ENCODE results near the gene ITM2C.

The ITM2C gene

DNA sequence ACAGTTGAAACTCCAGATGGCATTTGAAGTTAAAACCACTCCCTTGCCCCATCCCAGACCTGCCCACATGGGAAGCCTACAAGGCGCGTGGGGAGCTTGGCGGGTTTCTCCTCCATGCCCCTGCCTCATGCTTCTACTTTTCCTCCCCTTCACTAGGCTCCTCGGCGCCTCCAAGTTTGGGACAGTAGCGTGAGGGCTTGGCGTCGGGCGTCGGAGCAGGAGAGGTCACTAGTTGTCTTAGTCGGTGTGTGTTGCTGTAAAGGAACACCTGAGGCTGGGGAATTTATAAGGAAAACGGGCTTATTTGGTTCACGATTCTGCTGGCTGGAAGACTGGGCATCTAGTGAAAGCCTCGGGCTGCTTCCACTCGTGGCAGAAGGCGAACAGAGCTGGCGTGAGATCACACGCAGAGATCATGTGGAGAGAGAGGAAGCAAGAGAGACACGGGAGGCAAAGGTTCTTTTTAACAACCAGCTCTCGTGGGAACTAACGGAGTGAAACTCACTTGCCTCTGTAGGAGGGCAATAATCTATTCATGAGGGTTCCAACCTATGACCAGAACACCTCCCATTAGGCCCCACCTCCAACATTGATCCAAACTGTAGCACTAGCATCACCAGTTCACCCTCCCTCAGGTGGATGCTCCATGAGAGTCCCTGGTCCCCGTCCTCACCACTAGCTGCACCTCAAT is 25.3 kb downstream of the ITM2C start:
- no peaks in the 10 kb centered on the region for H3K27me3 ChIP-seq (ENCODE audit: insufficient read depth, poor library complexity, severe bottlenecking)
- TF ChIP-seq, protein P1, sequence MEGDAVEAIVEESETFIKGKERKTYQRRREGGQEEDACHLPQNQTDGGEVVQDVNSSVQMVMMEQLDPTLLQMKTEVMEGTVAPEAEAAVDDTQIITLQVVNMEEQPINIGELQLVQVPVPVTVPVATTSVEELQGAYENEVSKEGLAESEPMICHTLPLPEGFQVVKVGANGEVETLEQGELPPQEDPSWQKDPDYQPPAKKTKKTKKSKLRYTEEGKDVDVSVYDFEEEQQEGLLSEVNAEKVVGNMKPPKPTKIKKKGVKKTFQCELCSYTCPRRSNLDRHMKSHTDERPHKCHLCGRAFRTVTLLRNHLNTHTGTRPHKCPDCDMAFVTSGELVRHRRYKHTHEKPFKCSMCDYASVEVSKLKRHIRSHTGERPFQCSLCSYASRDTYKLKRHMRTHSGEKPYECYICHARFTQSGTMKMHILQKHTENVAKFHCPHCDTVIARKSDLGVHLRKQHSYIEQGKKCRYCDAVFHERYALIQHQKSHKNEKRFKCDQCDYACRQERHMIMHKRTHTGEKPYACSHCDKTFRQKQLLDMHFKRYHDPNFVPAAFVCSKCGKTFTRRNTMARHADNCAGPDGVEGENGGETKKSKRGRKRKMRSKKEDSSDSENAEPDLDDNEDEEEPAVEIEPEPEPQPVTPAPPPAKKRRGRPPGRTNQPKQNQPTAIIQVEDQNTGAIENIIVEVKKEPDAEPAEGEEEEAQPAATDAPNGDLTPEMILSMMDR (IDR thresholded peaks at IDR 0.05; ENCODE audit: insufficient read depth, low read length) = no peak
- no peak for TF ChIP-seq GABPA (IDR thresholded peaks at IDR 0.05; ENCODE audit: low read depth)
- no peak overlapping the region for H3K27ac ChIP-seq (replicated peaks)
- no peak overlapping the region for H3K4me3 ChIP-seq (replicated peaks; ENCODE audit: insufficient read depth, low read length)
- DNase-seq (ENCODE audit: low read depth in 1 of 2, low spot score in 1 of 2) = no peak

DNA sequence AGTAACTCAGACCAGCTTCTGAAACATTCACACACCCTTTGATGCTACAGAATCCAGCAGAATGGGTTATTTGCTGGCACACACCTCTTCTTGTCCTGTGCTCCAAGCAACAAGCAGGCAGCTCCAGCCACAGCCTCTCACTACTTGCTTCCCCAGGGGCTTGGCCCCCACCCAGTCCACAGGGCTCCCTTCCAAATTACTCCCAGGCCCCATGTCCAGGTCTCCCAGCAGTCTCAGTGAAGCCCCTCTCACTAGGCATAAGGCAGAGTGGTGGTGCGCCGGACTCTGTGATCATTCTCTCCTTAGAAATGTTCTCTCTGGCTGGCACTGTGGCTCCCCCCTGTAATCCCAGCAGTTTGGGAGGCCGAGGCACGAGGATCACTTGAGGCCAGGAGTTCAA is 25.9 kb downstream of the ITM2C start:
- Histone ChIP-seq H3K27me3 (ENCODE audit: insufficient read depth, poor library complexity, severe bottlenecking) (no peaks in the 10 kb centered on the region), H3K4me3 (replicated peaks; ENCODE audit: insufficient read depth, low read length) (no peak overlapping the region), H3K27ac (replicated peaks) (no peak overlapping the region)
- no peak for DNase-seq (ENCODE audit: low read depth in 1 of 2, low spot score in 1 of 2)
- TF ChIP-seq SPI1 (IDR thresholded peaks at IDR 0.05; ENCODE audit: borderline replicate concordance, low read depth) (no peak), GABPA (IDR thresholded peaks at IDR 0.05; ENCODE audit: low read depth) (no peak), POLR2AphosphoS5 (IDR thresholded peaks at IDR 0.05; ENCODE audit: low read depth) (no peak)
- TF ChIP-seq, protein P2, sequence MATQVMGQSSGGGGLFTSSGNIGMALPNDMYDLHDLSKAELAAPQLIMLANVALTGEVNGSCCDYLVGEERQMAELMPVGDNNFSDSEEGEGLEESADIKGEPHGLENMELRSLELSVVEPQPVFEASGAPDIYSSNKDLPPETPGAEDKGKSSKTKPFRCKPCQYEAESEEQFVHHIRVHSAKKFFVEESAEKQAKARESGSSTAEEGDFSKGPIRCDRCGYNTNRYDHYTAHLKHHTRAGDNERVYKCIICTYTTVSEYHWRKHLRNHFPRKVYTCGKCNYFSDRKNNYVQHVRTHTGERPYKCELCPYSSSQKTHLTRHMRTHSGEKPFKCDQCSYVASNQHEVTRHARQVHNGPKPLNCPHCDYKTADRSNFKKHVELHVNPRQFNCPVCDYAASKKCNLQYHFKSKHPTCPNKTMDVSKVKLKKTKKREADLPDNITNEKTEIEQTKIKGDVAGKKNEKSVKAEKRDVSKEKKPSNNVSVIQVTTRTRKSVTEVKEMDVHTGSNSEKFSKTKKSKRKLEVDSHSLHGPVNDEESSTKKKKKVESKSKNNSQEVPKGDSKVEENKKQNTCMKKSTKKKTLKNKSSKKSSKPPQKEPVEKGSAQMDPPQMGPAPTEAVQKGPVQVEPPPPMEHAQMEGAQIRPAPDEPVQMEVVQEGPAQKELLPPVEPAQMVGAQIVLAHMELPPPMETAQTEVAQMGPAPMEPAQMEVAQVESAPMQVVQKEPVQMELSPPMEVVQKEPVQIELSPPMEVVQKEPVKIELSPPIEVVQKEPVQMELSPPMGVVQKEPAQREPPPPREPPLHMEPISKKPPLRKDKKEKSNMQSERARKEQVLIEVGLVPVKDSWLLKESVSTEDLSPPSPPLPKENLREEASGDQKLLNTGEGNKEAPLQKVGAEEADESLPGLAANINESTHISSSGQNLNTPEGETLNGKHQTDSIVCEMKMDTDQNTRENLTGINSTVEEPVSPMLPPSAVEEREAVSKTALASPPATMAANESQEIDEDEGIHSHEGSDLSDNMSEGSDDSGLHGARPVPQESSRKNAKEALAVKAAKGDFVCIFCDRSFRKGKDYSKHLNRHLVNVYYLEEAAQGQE (IDR thresholded peaks at IDR 0.05; ENCODE audit: insufficient replicate concordance, low read depth) = no peak
- TF ChIP-seq, protein P1 (IDR thresholded peaks at IDR 0.05; ENCODE audit: insufficient read depth, low read length) = no peak

DNA sequence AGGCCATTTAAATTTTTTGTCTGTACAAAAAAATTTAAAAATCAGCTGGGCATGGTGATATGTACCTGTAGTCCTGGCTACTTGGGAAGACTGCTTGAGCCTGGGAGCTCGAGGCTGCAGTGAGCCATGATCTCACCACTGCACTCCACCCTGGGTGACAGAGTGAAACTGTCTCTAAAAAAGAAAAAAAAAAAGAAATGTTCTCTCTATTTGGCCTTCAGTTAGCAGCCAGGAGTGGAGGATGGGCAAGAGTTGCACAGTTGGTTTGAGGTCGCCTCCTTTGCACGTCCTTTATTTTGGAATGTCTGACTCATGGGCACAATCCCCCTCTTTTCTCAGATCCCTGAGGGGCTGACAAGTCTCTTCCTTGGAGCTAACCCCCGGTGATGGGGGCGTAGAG is 26.3 kb downstream of the ITM2C start:
- no peak for DNase-seq (ENCODE audit: low read depth in 1 of 2, low spot score in 1 of 2)
- Histone ChIP-seq H3K4me3 (replicated peaks; ENCODE audit: insufficient read depth, low read length) (no peak overlapping the region), H3K27me3 (ENCODE audit: insufficient read depth, poor library complexity, severe bottlenecking) (no peaks in the 10 kb centered on the region), H3K27ac (replicated peaks) (no peak overlapping the region)
- TF ChIP-seq, protein P2 (IDR thresholded peaks at IDR 0.05; ENCODE audit: insufficient replicate concordance, low read depth) = no peak
- no peak for TF ChIP-seq SPI1 (IDR thresholded peaks at IDR 0.05; ENCODE audit: borderline replicate concordance, low read depth)
- TF ChIP-seq, protein P1 (IDR thresholded peaks at IDR 0.05; ENCODE audit: insufficient read depth, low read length) = no peak
- no peak for TF ChIP-seq POLR2AphosphoS5 (IDR thresholded peaks at IDR 0.05; ENCODE audit: low read depth)
- no peak for TF ChIP-seq GABPA (IDR thresholded peaks at IDR 0.05; ENCODE audit: low read depth)

DNA sequence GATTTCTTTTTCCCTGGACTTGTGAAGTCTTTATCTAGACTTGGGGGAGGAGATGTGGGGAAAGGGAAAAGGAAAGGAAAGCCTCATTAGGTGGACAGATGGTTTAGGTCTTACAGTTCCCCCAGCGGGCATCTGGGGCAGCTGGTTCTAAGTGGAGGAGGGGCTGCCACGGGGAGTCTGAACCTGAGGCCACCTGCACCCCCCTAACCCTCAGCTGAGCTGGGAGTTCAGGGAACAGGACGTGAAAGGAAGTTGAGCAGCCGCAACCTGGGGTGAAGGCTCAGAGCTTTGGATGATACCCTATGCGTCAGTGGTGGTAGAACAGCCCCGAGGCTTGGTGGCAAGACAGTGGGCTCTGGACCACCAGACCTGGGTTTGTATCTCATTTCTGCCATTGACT is 26.8 kb downstream of the ITM2C start:
- H3K27ac ChIP-seq (replicated peaks) = no peak overlapping the region
- no peak overlapping the region for H3K4me3 ChIP-seq (replicated peaks; ENCODE audit: insufficient read depth, low read length)
- TF ChIP-seq, protein P2 (IDR thresholded peaks at IDR 0.05; ENCODE audit: insufficient replicate concordance, low read depth) = no peak
- no peak for TF ChIP-seq POLR2AphosphoS5 (IDR thresholded peaks at IDR 0.05; ENCODE audit: low read depth)
- TF ChIP-seq SPI1 (IDR thresholded peaks at IDR 0.05; ENCODE audit: borderline replicate concordance, low read depth) = no peak
- TF ChIP-seq, protein P1 (IDR thresholded peaks at IDR 0.05; ENCODE audit: insufficient read depth, low read length) = no peak
- TF ChIP-seq GABPA (IDR thresholded peaks at IDR 0.05; ENCODE audit: low read depth) = no peak

More for the DNA sequence above, 26.8 kb downstream of the ITM2C start:
- no peaks in the 10 kb centered on the region for H3K27me3 ChIP-seq (ENCODE audit: insufficient read depth, poor library complexity, severe bottlenecking)
- DNase-seq (ENCODE audit: low read depth in 1 of 2, low spot score in 1 of 2) = no peak
